ENCODE results near the gene RAD18. TPM values are rescaled to one million over a fixed set of nuclear protein-coding genes. Genes with fewer than 3 reads are reported as not detected.

Gene RAD18
- total RNA-seq, 3 donors from 2014 or later: 10.2 to 16.1 (median 12.5) TPM

DNA sequence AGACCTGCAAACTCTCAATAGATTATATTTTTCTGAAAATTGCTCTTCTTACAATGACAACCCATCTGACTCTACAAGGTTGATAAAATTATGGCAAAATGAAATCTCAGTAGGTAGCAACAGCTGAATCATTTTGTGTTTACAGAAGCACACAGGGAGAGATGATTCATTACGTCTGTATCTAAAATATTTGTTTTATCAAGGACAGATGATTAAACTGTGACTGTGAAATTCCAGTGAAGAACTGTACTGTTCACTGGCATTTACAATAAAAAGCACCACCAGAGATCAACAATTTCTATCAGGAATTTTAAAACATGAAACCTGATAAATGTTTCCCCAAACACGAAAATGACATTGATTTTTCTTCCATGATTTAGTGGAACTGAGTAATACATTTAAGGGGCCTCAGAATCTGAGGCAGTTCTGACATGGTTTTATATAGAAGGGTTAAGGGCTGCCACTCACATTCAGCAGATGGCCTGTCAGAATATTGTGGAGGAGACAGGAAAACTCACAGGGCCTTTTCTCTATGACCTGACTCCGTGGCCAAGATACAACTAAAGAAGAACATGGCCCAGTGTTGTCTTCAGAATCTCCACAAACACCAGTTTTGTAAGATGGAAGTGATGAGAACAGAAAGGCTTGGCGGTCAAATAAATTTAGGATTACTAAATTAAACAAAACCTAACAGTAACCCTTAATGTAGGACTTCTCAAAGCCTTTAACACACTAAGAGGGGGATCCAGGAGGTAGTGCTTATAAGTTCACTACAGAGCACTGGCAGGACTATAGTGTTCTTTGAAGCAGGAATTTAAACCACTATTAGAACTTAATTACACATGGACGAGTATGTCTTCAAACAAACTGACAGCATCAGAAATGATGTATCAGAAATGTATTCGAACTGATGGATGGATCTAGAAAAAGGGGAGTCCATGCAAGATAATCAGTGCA, 25.9 kb downstream of the RAD18 start:
- DNase-seq (no peak), ATAC-seq (no peak)
- no peak overlapping the region for H3K4me3 ChIP-seq
- H3K36me3 ChIP-seq (ENCODE audit: low read depth): no peaks in the 10 kb centered on the region
- no peaks in the 10 kb centered on the region for H3K9me3 ChIP-seq
- no peaks in the 10 kb centered on the region for H3K4me1 ChIP-seq (ENCODE audit: low read depth)
- intact Hi-C loops (cut with DNase I, micrococcal nuclease): no loop called here
- TF ChIP-seq, protein P1, sequence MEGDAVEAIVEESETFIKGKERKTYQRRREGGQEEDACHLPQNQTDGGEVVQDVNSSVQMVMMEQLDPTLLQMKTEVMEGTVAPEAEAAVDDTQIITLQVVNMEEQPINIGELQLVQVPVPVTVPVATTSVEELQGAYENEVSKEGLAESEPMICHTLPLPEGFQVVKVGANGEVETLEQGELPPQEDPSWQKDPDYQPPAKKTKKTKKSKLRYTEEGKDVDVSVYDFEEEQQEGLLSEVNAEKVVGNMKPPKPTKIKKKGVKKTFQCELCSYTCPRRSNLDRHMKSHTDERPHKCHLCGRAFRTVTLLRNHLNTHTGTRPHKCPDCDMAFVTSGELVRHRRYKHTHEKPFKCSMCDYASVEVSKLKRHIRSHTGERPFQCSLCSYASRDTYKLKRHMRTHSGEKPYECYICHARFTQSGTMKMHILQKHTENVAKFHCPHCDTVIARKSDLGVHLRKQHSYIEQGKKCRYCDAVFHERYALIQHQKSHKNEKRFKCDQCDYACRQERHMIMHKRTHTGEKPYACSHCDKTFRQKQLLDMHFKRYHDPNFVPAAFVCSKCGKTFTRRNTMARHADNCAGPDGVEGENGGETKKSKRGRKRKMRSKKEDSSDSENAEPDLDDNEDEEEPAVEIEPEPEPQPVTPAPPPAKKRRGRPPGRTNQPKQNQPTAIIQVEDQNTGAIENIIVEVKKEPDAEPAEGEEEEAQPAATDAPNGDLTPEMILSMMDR (IDR thresholded peaks at IDR 0.05): no peak

- H3K9me3 ChIP-seq: no peaks in the 10 kb centered on the region
- ATAC-seq (peak; percentile 92), DNase-seq (no peak)
- H3K4me3 ChIP-seq: no peak overlapping the region
- no peaks in the 10 kb centered on the region for H3K36me3 ChIP-seq (ENCODE audit: low read depth)
- TF ChIP-seq, protein P1 (IDR thresholded peaks at IDR 0.05): no peak
- H3K4me1 ChIP-seq (ENCODE audit: low read depth): no peaks in the 10 kb centered on the region
- intact Hi-C loops (cut with DNase I, micrococcal nuclease): no loop called here
Measured at GRCh38 chr3:8932507-8932906, 30.8 kb downstream of the RAD18 start.

- H3K4me1 ChIP-seq (ENCODE audit: low read depth): no peaks in the 10 kb centered on the region
- no peaks in the 10 kb centered on the region for H3K36me3 ChIP-seq (ENCODE audit: low read depth)
- no peak overlapping the region for H3K4me3 ChIP-seq
- no peaks in the 10 kb centered on the region for H3K9me3 ChIP-seq
- ATAC-seq (no peak), DNase-seq (peak in 1 of 3 donors; percentile 14)
- TF ChIP-seq, protein P1 (IDR thresholded peaks at IDR 0.05): no peak
- intact Hi-C loops (cut with DNase I, micrococcal nuclease): no loop called here
Measured at GRCh38 chr3:8931342-8931741, 31.9 kb downstream of the RAD18 start.

- H3K4me3 ChIP-seq: no peak overlapping the region
- TF ChIP-seq, protein P1 (IDR thresholded peaks at IDR 0.05): no peak
- H3K36me3 ChIP-seq (ENCODE audit: low read depth): no peaks in the 10 kb centered on the region
- ATAC-seq (no peak), DNase-seq (no peak)
- H3K4me1 ChIP-seq (ENCODE audit: low read depth): no peaks in the 10 kb centered on the region
- no peaks in the 10 kb centered on the region for H3K9me3 ChIP-seq
- intact Hi-C loops (cut with DNase I, micrococcal nuclease): no loop called here
Measured at GRCh38 chr3:8929860-8930259, 33.4 kb downstream of the RAD18 start.

GRCh38 chr3:8914491-8914890, 48.8 kb downstream of the RAD18 start:
- no peak for DNase-seq
- no peak for ATAC-seq
- intact Hi-C loops (cut with DNase I, micrococcal nuclease): no loop called here

More at GRCh38 chr3:8914491-8914890, 48.8 kb downstream of the RAD18 start:
- no peaks in the 10 kb centered on the region for H3K36me3 ChIP-seq (ENCODE audit: low read depth)
- no peak overlapping the region for H3K4me3 ChIP-seq
- TF ChIP-seq, protein P1 (IDR thresholded peaks at IDR 0.05): no peak
- H3K4me1 ChIP-seq (ENCODE audit: low read depth): no peaks in the 10 kb centered on the region
- H3K9me3 ChIP-seq: no peaks in the 10 kb centered on the region

All from mucosa of descending colon (tissue), 3 donors.